IgD-negative memory B cell (primary cell): ENCODE measurements around the gene CACNA1D. TPM values are rescaled to one million over a fixed set of nuclear protein-coding genes. Genes with fewer than 3 reads are reported as not detected.
"Not testable (repeated sequence)": the region's sequence is repeated elsewhere in the genome, so short reads cannot be mapped to it uniquely, and the experiment has no call there.

Source experiments
- H3K27ac Mint-ChIP-seq, 3 donors: one replicate each; pipeline ENCODE4 v1.8.0; 2020 to 2022; ENCODE audit warnings: mild to moderate bottlenecking in 3 of 3, mixed read lengths in 3 of 3, moderate library complexity in 1 of 3
- H3K27me3 Mint-ChIP-seq: one replicate; pipeline ENCODE4 v1.8.0; 2021; ENCODE audit warnings: mixed read lengths
- H3K36me3 Mint-ChIP-seq: one replicate; pipeline ENCODE4 v1.8.0; 2020; ENCODE audit warnings: mild to moderate bottlenecking, mixed read lengths
- H3K4me1 Mint-ChIP-seq, 3 donors: one replicate each; pipeline ENCODE4 v1.8.0; 2020 to 2022; ENCODE audit warnings: mixed read lengths in 3 of 3, mild to moderate bottlenecking in 1 of 3
- H3K4me3 Mint-ChIP-seq, 4 donors: one replicate each; pipeline ENCODE4 v1.8.0; 2020 to 2022; ENCODE audit warnings: mild to moderate bottlenecking in 4 of 4, mixed read lengths in 4 of 4, moderate library complexity in 3 of 4
- H3K9me3 Mint-ChIP-seq, 3 donors: one replicate each; pipeline ENCODE4 v1.8.0; 2020 to 2021; ENCODE audit warnings: mixed read lengths in 3 of 3, mild to moderate bottlenecking in 1 of 3
- polyA plus RNA-seq: library from polyadenylated mRNA; unstranded; fragments of 300-500 nt; fragmentation: Illumina TruSeq; gene quantifications from one replicate; pipeline ENCODE4 v1.2.3, GENCODE V29; 2021

Gene CACNA1D
- polyA plus RNA-seq, 1 donor from 2014 or later = not detected

DNA sequence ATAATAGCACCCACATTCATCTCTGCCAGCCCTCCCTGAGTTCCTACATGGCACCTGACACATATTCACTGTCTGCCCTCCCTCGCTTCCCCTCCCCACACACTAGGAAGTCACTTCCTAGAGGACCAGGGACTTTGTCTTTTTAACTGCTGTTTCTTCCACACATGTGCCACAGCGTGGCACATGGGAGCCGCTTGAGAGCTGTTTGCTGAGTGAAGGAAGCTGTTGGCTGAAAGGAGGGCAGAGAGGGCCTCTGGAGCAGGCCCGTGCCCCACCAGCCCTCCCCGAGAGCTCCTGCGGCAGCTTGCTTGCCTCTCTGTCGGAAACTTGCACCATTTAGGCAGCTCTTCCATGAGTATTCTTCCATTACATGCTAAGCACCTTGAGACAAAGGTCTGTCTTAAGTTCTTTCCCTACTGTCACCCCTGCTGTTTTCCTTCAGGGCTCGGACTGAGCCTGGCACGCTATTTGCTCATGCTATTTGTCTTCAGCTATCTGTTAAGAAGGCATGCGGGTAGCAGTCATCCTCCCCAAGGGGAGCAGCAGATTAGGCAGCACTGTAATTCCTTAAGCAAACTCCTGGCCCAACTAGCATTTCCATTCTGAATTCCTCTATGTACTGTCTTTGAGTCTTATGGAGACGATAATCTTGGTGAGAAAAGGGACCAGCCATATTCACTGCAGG lies 72.2 kb downstream of the CACNA1D start:
- no peak overlapping the region for H3K4me3 Mint-ChIP-seq

DNA sequence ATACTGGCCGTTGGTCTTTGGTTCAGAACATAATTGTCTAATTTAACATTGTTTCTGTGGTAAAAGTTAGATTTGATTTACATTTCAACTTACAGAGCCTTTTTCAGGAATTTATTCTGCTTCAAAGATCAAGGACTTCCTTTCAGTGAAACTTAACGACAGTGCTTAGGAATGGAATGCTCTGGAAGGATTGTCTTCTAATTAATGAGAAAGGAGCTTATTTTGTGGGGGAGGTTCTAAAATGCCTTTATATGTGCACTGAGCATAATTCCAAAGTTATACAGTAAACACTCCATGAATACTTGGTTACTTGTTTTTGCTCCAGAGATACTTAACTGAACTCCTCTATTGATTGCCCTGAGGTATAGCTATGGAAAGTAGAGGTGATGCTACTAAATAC lies 75.7 kb downstream of the CACNA1D start:
- peaks cover 2% of the 10 kb centered on the region for H3K36me3 Mint-ChIP-seq
- no peak overlapping the region for H3K4me3 Mint-ChIP-seq
- peaks cover 4% of the 10 kb centered on the region for H3K27me3 Mint-ChIP-seq
- H3K4me1 Mint-ChIP-seq = no peaks in the 10 kb centered on the region
- peaks cover 0 to 2% (median 0%) of the 10 kb centered on the region in 3 donors for H3K9me3 Mint-ChIP-seq
- no peak overlapping the region for H3K27ac Mint-ChIP-seq

More for the DNA sequence above, 72.2 kb downstream of the CACNA1D start:
- Mint-ChIP-seq H3K27ac (no peak overlapping the region), H3K27me3 (peaks cover 5% of the 10 kb centered on the region), H3K9me3 (no peaks in the 10 kb centered on the region), H3K36me3 (no peaks in the 10 kb centered on the region), H3K4me1 (no peaks in the 10 kb centered on the region)

DNA sequence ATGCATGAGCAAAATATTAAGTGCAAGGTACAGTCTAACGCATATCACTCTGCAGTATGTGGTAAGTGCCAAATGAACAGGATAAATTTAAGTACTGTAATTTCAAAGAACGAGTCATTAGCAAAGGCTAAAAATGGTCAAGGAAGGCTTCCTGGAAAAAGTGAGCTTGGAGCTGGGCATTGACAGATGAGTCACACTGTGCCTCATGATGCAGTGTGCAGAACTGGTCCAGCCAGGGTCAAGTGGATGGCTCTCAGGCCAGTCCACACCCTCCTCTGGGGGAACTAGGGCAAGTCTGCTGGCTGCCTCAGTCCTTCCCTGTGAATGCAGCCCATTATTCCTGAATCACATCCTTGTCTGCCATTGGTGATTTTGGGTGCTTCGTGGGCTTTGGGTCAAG lies 76.3 kb downstream of the CACNA1D start:
- H3K36me3 Mint-ChIP-seq = peaks cover 3% of the 10 kb centered on the region
- H3K27ac Mint-ChIP-seq = no peak overlapping the region
- H3K4me1 Mint-ChIP-seq = no peaks in the 10 kb centered on the region
- peaks cover 5% of the 10 kb centered on the region for H3K27me3 Mint-ChIP-seq
- no peak overlapping the region for H3K4me3 Mint-ChIP-seq
- H3K9me3 Mint-ChIP-seq = peaks cover 0 to 2% (median 0%) of the 10 kb centered on the region in 3 donors

DNA sequence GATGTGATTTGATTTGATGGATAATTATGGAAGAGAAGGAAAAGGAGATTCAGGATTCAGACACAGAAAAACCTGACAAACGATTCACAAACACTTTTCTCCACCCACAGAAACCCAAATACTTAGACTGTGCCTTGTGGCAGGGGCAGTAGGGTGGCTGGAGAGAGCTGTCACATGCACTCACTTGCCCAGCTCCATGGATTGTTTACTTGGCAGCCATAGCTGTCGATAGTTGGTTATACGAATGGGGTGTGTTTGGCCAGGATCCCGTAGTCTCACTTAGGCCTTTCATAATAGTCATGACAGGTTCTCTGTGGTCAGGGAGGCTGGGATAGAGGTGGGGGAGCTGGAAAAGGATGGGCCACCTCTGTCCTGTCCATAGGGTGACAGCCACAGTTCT lies 76.9 kb downstream of the CACNA1D start:
- peaks cover 3% of the 10 kb centered on the region for H3K36me3 Mint-ChIP-seq
- H3K27ac Mint-ChIP-seq = no peak overlapping the region
- no peaks in the 10 kb centered on the region for H3K4me1 Mint-ChIP-seq
- no peak overlapping the region for H3K4me3 Mint-ChIP-seq
- peaks cover 0 to 2% (median 0%) of the 10 kb centered on the region in 3 donors for H3K9me3 Mint-ChIP-seq
- H3K27me3 Mint-ChIP-seq = peaks cover 4% of the 10 kb centered on the region

DNA sequence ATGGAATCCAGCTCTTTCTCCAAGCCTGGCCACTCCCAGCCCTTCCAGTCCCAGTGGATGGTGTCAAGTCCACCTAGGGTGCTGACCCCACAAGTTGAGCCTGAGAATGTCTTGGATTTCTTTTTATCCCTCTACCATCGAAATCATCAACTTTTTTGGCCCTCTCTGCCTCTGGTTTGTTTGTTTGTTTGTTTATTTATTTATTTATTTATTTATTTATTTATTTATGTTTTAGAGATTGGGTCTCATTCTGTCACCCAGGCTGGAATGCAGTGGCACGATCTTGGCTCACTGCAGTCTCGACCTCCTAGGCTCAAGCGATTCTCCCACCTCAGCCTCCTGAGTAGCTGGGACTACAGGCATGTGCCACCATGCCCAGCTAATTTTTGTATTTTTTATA lies 77.8 kb downstream of the CACNA1D start:
- H3K27me3 Mint-ChIP-seq, H3K4me1 Mint-ChIP-seq, H3K36me3 Mint-ChIP-seq: not testable (repeated sequence)

DNA sequence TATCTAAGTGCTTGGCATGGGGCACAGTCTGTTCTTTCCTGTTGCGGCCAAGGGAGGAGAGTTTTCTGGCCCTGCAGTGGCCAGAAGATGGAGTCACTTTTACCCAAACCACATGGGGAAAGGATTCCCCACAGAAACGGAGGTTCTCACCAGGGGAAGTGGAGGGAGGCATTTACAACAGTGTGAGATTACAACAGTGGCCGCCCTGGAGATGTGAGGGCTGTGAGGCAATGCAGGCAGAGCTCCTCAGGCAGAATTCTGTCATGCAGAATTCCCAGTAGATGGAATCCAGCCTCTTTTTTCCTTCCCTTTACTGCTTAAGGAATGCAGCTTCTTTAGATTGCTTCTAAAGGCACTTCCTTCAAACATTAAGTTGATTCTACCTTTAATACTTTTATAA lies 83.1 kb downstream of the CACNA1D start:
- Mint-ChIP-seq H3K4me1 (no peaks in the 10 kb centered on the region), H3K27me3 (peaks cover 1% of the 10 kb centered on the region), H3K27ac (no peak overlapping the region), H3K4me3 (no peak overlapping the region), H3K36me3 (peaks cover 3% of the 10 kb centered on the region), H3K9me3 (peaks cover 0 to 2% (median 0%) of the 10 kb centered on the region in 3 donors)

More for the DNA sequence above, 77.8 kb downstream of the CACNA1D start:
- not testable (repeated sequence) for H3K27ac Mint-ChIP-seq, H3K9me3 Mint-ChIP-seq, H3K4me3 Mint-ChIP-seq

DNA sequence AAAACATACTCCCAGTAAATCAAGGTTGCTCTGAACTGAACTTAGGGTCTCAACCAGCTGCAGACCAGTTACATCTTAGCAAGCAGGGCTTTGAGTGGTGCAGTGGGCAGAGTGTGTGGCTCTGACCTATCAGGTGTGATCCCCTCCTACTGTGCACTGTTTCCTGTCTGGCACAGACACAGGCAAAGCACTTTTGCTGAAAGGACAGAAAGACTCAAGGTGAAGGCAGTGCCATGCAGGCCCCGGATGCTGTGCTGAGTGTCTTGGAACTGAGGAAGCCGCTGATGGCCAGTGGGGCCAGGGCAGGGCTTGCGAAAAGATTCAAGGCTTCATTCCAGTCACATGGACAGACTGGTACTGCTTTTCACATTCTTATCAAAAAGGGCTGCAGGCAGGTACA lies 85.2 kb downstream of the CACNA1D start:
- peaks cover 1% of the 10 kb centered on the region for H3K27me3 Mint-ChIP-seq

DNA sequence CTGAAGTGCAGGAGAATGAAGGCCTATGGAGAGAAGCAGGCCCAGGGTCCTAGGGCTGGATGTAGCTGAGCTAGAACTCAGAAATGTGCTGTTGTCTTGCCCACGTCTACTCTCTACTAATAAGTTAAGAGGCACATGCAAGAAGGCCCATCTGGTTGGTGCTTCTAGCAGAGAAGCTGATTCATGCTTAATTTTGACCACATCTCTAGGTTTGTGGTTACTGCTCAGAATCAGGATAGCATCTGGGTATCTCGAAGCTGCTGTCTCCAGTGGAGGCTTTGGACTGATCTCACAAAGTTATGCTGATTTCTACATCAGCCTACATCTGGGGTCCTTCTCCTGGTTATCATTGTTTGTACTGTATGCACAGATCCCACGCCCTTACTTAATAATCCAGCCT lies 87.3 kb downstream of the CACNA1D start:
- Mint-ChIP-seq H3K4me1 (no peaks in the 10 kb centered on the region), H3K9me3 (no peaks in the 10 kb centered on the region), H3K36me3 (no peaks in the 10 kb centered on the region), H3K4me3 (no peak overlapping the region), H3K27me3 (no peaks in the 10 kb centered on the region), H3K27ac (no peak overlapping the region)

More for the DNA sequence above, 85.2 kb downstream of the CACNA1D start:
- Mint-ChIP-seq H3K4me1 (no peaks in the 10 kb centered on the region), H3K4me3 (no peak overlapping the region), H3K27ac (no peak overlapping the region), H3K9me3 (no peaks in the 10 kb centered on the region), H3K36me3 (peaks cover 3% of the 10 kb centered on the region)

DNA sequence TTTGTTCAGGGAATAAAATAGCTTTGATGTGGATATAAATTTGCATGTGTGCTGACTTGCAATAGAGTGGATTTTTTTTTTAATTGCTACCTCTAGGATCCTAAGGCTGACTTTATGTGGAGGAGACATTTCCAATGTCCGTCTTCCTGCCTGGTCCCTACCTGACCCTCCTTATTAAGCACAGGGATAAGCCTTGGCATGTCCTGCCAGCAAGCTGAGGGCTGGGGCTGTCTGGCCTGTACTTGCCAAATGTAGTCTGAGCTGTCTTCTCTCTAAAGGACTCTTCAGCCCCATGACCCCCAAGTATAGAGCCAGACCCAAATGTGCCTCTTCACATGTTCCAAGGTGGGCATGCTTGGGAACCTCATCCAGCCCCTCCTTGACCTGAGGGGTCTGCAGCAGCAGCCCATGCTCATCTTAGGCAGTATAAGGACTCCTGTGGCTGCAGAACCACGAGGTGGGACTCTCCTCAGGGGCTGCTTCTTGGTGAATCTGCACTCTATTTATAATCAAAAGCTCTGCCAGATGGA lies 88.8 kb downstream of the CACNA1D start:
- Mint-ChIP-seq H3K36me3 (peaks cover 1% of the 10 kb centered on the region), H3K27ac (no peak overlapping the region), H3K4me1 (no peaks in the 10 kb centered on the region), H3K4me3 (no peak overlapping the region), H3K27me3 (no peaks in the 10 kb centered on the region), H3K9me3 (no peaks in the 10 kb centered on the region)

DNA sequence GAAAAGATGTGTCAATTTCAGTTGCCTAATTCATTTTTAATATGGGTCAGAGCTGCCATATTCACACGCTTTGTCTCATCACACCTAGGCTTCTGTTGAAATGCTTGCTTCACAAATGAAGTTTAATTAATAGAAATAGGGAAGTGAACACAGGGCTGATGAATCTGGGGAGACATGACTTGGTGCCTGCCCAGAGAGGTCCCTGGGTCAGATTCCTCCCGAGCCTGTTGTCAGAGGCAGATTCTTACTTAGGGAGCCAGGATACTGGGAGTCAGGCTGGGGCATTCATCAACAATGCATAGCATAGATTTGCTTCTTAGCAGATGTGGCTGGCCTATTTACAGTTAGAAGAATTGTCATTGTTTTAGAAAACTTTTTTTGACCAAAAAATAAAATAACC lies 90.6 kb downstream of the CACNA1D start:
- peak overlapping the region in 1 of 4 donors; percentile 33 for H3K4me3 Mint-ChIP-seq
- no peaks in the 10 kb centered on the region for H3K4me1 Mint-ChIP-seq
- H3K36me3 Mint-ChIP-seq = peaks cover 3% of the 10 kb centered on the region
- H3K27me3 Mint-ChIP-seq = peaks cover 2% of the 10 kb centered on the region
- H3K9me3 Mint-ChIP-seq = no peaks in the 10 kb centered on the region
- H3K27ac Mint-ChIP-seq = no peak overlapping the region

DNA sequence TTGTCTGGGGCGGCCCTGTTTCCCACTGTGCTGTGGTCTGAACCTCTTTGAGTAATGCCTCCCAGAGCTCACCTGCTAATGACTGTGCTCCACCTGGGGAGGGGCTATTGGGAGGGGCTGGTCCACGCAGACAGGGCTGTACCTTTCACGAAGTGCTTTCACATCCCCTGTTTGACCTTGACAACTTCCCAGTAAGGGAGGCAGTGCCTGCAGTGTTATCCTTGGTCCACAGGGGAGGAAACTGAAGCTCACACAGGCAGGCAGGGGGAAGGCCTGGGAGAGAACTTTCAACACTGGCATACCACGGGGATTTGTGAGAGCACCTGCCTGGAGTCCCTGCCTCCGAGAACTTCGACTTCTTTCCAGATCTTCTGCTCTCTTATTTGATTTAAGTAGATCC lies 91.2 kb downstream of the CACNA1D start:
- no peaks in the 10 kb centered on the region for H3K4me1 Mint-ChIP-seq
- H3K4me3 Mint-ChIP-seq = no peak overlapping the region
- H3K27me3 Mint-ChIP-seq = peaks cover 3% of the 10 kb centered on the region
- peaks cover 3% of the 10 kb centered on the region for H3K36me3 Mint-ChIP-seq
- no peaks in the 10 kb centered on the region for H3K9me3 Mint-ChIP-seq
- no peak overlapping the region for H3K27ac Mint-ChIP-seq

DNA sequence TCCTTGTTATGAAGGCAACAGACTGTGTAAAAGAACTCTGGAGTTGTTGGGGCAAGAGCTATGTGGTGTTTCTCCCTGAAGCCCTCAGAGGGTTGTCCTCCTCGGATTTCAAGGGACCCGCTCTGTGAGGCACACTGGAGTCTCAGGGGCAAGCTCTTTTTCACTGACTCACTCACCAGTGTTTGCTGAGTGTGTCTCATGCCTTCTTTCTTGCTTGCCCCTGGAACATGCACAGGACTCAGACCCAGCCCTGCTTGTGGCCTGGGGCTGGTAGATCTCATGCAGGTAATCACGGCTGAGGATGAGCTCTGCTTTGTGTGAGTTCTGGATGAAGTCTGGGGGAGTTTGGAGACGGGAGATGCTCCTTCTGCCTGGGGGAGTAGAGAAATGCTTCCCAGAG lies 93.7 kb downstream of the CACNA1D start:
- no peak overlapping the region for H3K27ac Mint-ChIP-seq
- peaks cover 7% of the 10 kb centered on the region for H3K36me3 Mint-ChIP-seq
- peaks cover 3% of the 10 kb centered on the region for H3K27me3 Mint-ChIP-seq
- H3K9me3 Mint-ChIP-seq = peaks cover 0 to 2% (median 0%) of the 10 kb centered on the region in 3 donors
- peaks cover 2 to 7% (median 5%) of the 10 kb centered on the region in 3 donors for H3K4me1 Mint-ChIP-seq
- H3K4me3 Mint-ChIP-seq = no peak overlapping the region

DNA sequence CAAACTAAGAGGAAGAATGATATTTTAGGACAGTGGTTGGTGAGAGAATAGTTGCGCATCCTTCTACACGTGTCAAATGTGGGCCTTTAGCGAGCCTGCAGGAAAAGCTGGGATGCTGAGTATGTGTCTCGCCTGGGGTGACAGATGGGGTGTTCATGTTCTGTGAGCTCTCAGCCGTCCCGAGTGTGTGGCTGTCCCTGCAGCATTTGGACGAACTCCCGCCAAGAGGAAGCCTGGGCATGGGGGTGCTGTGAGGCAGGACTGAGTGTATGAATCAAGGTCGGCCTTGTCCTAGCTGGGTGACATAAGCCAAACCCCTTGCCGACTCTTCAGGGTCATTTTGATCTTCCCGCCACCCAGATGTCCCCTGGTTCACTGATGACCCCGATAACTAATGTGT lies 94.8 kb downstream of the CACNA1D start:
- H3K4me1 Mint-ChIP-seq = peaks cover 2 to 9% (median 8%) of the 10 kb centered on the region in 3 donors
- H3K9me3 Mint-ChIP-seq = peaks cover 0 to 2% (median 0%) of the 10 kb centered on the region in 3 donors
- H3K27me3 Mint-ChIP-seq = peaks cover 3% of the 10 kb centered on the region
- H3K27ac Mint-ChIP-seq = no peak overlapping the region
- H3K36me3 Mint-ChIP-seq = peaks cover 10% of the 10 kb centered on the region
- no peak overlapping the region for H3K4me3 Mint-ChIP-seq

DNA sequence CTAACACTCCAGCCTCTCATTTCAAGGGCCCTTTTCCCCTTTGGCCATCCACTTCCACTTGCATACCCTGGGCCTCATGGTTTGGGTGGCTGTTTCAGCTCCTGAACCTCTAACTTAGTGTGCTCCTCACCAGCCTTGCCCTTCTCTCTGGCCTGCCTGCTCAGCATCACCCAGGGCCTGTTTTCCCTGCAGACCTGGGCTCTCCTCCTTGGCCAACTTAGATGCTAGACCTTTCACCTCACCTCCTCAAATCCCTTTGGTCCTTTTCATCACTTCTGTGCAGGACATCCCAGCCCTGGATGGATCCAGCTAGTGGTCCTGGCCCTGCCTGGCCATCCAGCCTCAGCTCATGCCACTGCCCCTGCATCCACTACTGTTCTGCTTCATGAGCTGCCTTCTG lies 95.4 kb downstream of the CACNA1D start:
- Mint-ChIP-seq H3K9me3 (peaks cover 0 to 2% (median 0%) of the 10 kb centered on the region in 3 donors), H3K4me3 (no peak overlapping the region), H3K4me1 (peaks cover 2 to 9% (median 8%) of the 10 kb centered on the region in 3 donors), H3K27me3 (peaks cover 3% of the 10 kb centered on the region), H3K36me3 (peaks cover 10% of the 10 kb centered on the region), H3K27ac (peak overlapping the region in 1 of 3 donors; percentile 58)

DNA sequence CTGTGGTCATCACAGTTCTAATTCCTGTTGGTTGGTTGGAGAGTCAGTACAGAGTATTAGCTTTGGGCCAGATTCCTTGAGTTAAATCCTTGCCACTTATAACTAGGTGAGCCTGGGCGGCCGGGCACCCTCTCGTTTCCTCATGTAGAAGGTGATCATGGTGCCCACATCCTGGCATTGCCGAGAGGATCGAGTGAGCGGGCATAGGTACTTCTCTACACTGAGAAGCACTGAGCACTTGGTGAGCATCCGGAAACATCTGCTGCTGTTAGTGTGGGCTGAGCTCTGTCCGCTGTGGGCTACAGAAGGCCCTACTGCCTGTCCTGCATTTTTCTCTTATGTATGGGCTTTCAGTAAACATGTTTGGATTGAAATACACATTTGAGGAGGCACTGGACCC lies 96.2 kb downstream of the CACNA1D start:
- H3K27ac Mint-ChIP-seq = no peak overlapping the region
- peaks cover 3% of the 10 kb centered on the region for H3K27me3 Mint-ChIP-seq
- H3K4me1 Mint-ChIP-seq = peaks cover 2 to 9% (median 8%) of the 10 kb centered on the region in 3 donors
- H3K4me3 Mint-ChIP-seq = no peak overlapping the region
- H3K36me3 Mint-ChIP-seq = peaks cover 10% of the 10 kb centered on the region
- H3K9me3 Mint-ChIP-seq = peaks cover 0 to 2% (median 0%) of the 10 kb centered on the region in 3 donors

DNA sequence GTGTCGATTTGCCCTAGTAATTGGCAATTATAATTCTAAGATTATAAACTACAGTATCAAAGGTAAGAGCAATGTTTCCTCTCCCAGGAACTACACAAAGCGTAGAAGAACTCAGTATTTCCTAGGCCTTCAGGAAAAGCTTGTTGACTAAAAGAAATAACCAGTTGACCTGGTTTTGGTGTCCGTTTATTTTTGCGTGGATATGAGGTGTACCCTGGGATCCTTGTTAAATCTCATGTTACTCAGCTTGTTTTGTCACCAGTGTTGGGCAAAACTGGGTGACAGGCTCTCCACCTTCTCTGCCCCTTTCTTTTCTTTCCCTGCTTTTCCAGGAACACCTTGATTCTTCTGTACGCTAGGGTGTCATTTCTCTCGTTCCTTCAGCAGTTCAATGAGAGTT lies 97.2 kb downstream of the CACNA1D start:
- peaks cover 5% of the 10 kb centered on the region for H3K27me3 Mint-ChIP-seq
- no peak overlapping the region for H3K4me3 Mint-ChIP-seq
- H3K9me3 Mint-ChIP-seq = peaks cover 0 to 2% (median 0%) of the 10 kb centered on the region in 3 donors
- peaks cover 13% of the 10 kb centered on the region for H3K36me3 Mint-ChIP-seq
- no peak overlapping the region for H3K27ac Mint-ChIP-seq
- peaks cover 2 to 9% (median 8%) of the 10 kb centered on the region in 3 donors for H3K4me1 Mint-ChIP-seq
